Tracheal epithelial cell (primary cell): Measurements from ENCODE around the gene CCSER1. TPM values are rescaled to one million over a fixed set of nuclear protein-coding genes. Genes with fewer than 3 reads are reported as not detected.

Source experiments
- total RNA-seq: library from RNA; depleted of rRNA; stranded (reverse); fragments of >200 nt; gene quantifications from 2 replicates; pipeline ENCODE4 v1.2.1, GENCODE V29; 2014

The CCSER1 gene
- total RNA-seq: 6.0 and 6.6 TPM in 2 replicates

DNA sequence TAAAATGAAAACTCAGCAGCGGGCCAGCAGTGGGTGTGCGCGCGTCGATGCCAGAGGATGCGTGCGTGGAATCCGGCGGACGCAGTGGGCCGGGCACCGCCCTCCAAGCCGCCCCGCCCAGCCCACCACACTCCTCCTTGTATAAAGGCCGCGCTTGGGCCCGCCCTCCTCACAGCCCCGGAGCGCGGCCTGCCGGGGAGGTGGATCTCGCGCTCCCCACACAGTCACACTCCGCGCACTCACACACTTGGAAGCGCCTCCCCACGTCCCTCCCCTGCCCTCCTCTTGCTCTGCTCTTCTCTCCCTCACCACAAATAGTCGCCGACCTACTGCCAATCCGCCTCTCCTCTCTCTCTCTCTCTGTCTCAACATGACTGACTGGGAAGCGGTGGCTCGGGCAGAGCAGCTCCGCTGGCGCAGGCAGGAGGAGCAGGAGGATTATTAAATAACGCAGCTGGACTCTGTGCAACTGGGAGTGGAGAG lies at the start of gene CCSER1:
Gene CCSER1 (plus strand): TSS at position 172 of the 483 bp plus-strand sequence.

Other genes starting within 250 kb of the CCSER1 start
- 1.5 and 2.2 TPM in 2 replicates for gene MMRN1, start 232.5 kb upstream of the CCSER1 start, total RNA-seq